Cardiac muscle cell (in vitro differentiated cells and primary cell): ENCODE data around the gene ITGA1. TPM values are rescaled to one million over a fixed set of nuclear protein-coding genes. Genes with fewer than 3 reads are reported as not detected.
"Not testable (repeated sequence)": the region's sequence is repeated elsewhere in the genome, so short reads cannot be mapped to it uniquely, and the experiment has no call there.

Source experiments
- DNase-seq, 2 donors: peaks; one replicate each; pipeline versions ENCODE4 v3.0.0 to v3.0.0-alpha.2; 2010 to 2017; ENCODE audit warnings: low read depth in 1 of 2, low spot score in 1 of 2
- H3K27ac ChIP-seq: fragments of 200-600 bp; sonication (generic); 2 replicates; pipeline ENCODE4 v1.5.1; 2016
- H3K27me3 ChIP-seq: fragments of 200-600 bp; sonication (generic); 2 replicates; pipeline ENCODE4 v1.6.0; 2016; ENCODE audit warnings: control low read depth
- H3K36me3 ChIP-seq: fragments of 200-600 bp; sonication (generic); 2 replicates; pipeline ENCODE4 v1.5.1; 2016; ENCODE audit warnings: control low read depth
- H3K4me1 ChIP-seq: fragments of 200-600 bp; sonication (generic); 2 replicates; pipeline ENCODE4 v1.8.1; 2017; ENCODE audit warnings: low read depth, mild to moderate bottlenecking, mixed run types
- H3K4me3 ChIP-seq: fragments of 200-600 bp; sonication (generic); 2 replicates; pipeline ENCODE4 v1.5.1; 2016; ENCODE audit warnings: mild to moderate bottlenecking
- H3K9me3 ChIP-seq: fragments of 200-600 bp; sonication (generic); 2 replicates; pipeline ENCODE4 v1.5.1; 2017; ENCODE audit warnings: low read depth, mild to moderate bottlenecking, control low read depth
- CTCF ChIP-seq: IDR thresholded peaks from 2 replicates; pipeline ENCODE4 v1.5.1; 2012; ENCODE audit warnings: low read depth, mild to moderate bottlenecking, low read length
- polyA plus RNA-seq: library from polyadenylated mRNA; unstranded; fragments of >200 nt; fragmentation: Nextera tagmentation; extraction: Ambion mirVana; gene quantifications from 2 replicates; pipeline ENCODE4 v1.2.1, GENCODE V29; 2016
- total RNA-seq: library from RNA; depleted of rRNA; stranded (reverse); fragments of >200 nt; gene quantifications from 2 replicates; pipeline ENCODE4 v1.2.3, GENCODE V29; 2016

The ITGA1 gene
- total and polyA plus RNA-seq, 2 experiments from 2014 or later = 2.9 to 7.3 TPM

GRCh38 chr5:52963636-52964035 lies 175.9 kb downstream of the ITGA1 start:
- DNase-seq = no peak
- Histone ChIP-seq H3K4me1 (no peaks in the 10 kb centered on the region), H3K27me3 (no peaks in the 10 kb centered on the region), H3K27ac (no peak overlapping the region), H3K4me3 (no peak overlapping the region), H3K9me3 (no peaks in the 10 kb centered on the region), H3K36me3 (no peaks in the 10 kb centered on the region)
- TF ChIP-seq CTCF = no peak

- TF ChIP-seq CTCF = no peak
- H3K9me3 ChIP-seq = no peaks in the 10 kb centered on the region
- H3K27ac ChIP-seq = no peak overlapping the region
- H3K36me3 ChIP-seq = no peaks in the 10 kb centered on the region
- no peaks in the 10 kb centered on the region for H3K27me3 ChIP-seq
- H3K4me1 ChIP-seq = no peaks in the 10 kb centered on the region
- DNase-seq = no peak
- no peak overlapping the region for H3K4me3 ChIP-seq
Observed at GRCh38 chr5:52964138-52964537, 176.4 kb downstream of the ITGA1 start.

- H3K27me3 ChIP-seq, H3K4me1 ChIP-seq, H3K27ac ChIP-seq, H3K9me3 ChIP-seq, H3K4me3 ChIP-seq, H3K36me3 ChIP-seq, DNase-seq: not testable (repeated sequence)
Observed at GRCh38 chr5:52976157-52976556, 188.4 kb downstream of the ITGA1 start.

GRCh38 chr5:52977264-52977897 lies 189.7 kb downstream of the ITGA1 start:
- Histone ChIP-seq H3K9me3 (no peaks in the 10 kb centered on the region), H3K4me1 (no peaks in the 10 kb centered on the region), H3K36me3 (no peaks in the 10 kb centered on the region), H3K27ac (no peak overlapping the region), H3K4me3 (no peak overlapping the region), H3K27me3 (no peaks in the 10 kb centered on the region)
- DNase-seq = no peak
- TF ChIP-seq CTCF = no peak

- TF ChIP-seq CTCF = no peak
- Histone ChIP-seq H3K4me3 (no peak overlapping the region), H3K9me3 (no peaks in the 10 kb centered on the region), H3K27ac (no peak overlapping the region), H3K36me3 (no peaks in the 10 kb centered on the region), H3K4me1 (peaks cover 11% of the 10 kb centered on the region), H3K27me3 (no peaks in the 10 kb centered on the region)
- DNase-seq = no peak
Observed at GRCh38 chr5:52981507-52981906, 193.8 kb downstream of the ITGA1 start.

GRCh38 chr5:52983731-52984636 lies 196.3 kb downstream of the ITGA1 start:
- no peak for DNase-seq
- no peaks in the 10 kb centered on the region for H3K36me3 ChIP-seq
- H3K9me3 ChIP-seq = no peaks in the 10 kb centered on the region
- peaks cover 11% of the 10 kb centered on the region for H3K4me1 ChIP-seq
- no peak overlapping the region for H3K27ac ChIP-seq
- H3K27me3 ChIP-seq = peaks cover 21% of the 10 kb centered on the region
- H3K4me3 ChIP-seq = no peak overlapping the region
- TF ChIP-seq CTCF = no peak
